ENCODE data around the gene COQ8B.

COQ8B gene

GRCh38 chr19:40687525-40688016 is 29.1 kb downstream of the COQ8B start:
- H3K4me3 ChIP-seq (ENCODE audit: low read depth, low read length), result no peak overlapping the region
- in situ Hi-C loops (cut with HindIII; ENCODE audit: low sequenced_read_pairs), result no loop called here
- no peak for DNase-seq (ENCODE audit: low read depth)
- TF ChIP-seq CTCF (IDR thresholded peaks at IDR 0.05; ENCODE audit: low read depth, low read length, missing control alignments), result no peak

GRCh38 chr19:40686882-40687524 is 29.7 kb downstream of the COQ8B start:
- in situ Hi-C loops (cut with HindIII; ENCODE audit: low sequenced_read_pairs), result no loop called here
- no peak overlapping the region for H3K4me3 ChIP-seq (ENCODE audit: low read depth, low read length)
- TF ChIP-seq CTCF (IDR thresholded peaks at IDR 0.05; ENCODE audit: low read depth, low read length, missing control alignments), result no peak
- no peak for DNase-seq (ENCODE audit: low read depth)

GRCh38 chr19:40685563-40685962 is 31.1 kb downstream of the COQ8B start:
- TF ChIP-seq CTCF (IDR thresholded peaks at IDR 0.05; ENCODE audit: low read depth, low read length, missing control alignments), result no peak
- in situ Hi-C loops (cut with HindIII; ENCODE audit: low sequenced_read_pairs), result no loop called here
- no peak for DNase-seq (ENCODE audit: low read depth)
- H3K4me3 ChIP-seq (ENCODE audit: low read depth, low read length), result no peak overlapping the region

GRCh38 chr19:40685016-40685526 is 31.6 kb downstream of the COQ8B start:
- H3K4me3 ChIP-seq (ENCODE audit: low read depth, low read length), result no peak overlapping the region
- no peak for DNase-seq (ENCODE audit: low read depth)
- no peak for TF ChIP-seq CTCF (IDR thresholded peaks at IDR 0.05; ENCODE audit: low read depth, low read length, missing control alignments)
- in situ Hi-C loops (cut with HindIII; ENCODE audit: low sequenced_read_pairs), result no loop called here

- no peak overlapping the region for H3K4me3 ChIP-seq (ENCODE audit: low read depth, low read length)
- in situ Hi-C loops (cut with HindIII; ENCODE audit: low sequenced_read_pairs), result no loop called here
- no peak for TF ChIP-seq CTCF (IDR thresholded peaks at IDR 0.05; ENCODE audit: low read depth, low read length, missing control alignments)
- no peak for DNase-seq (ENCODE audit: low read depth)
Measured at GRCh38 chr19:40684280-40684679, 32.4 kb downstream of the COQ8B start.

- no peak for TF ChIP-seq CTCF (IDR thresholded peaks at IDR 0.05; ENCODE audit: low read depth, low read length, missing control alignments)
- in situ Hi-C loops (cut with HindIII; ENCODE audit: low sequenced_read_pairs), result no loop called here
- no peak overlapping the region for H3K4me3 ChIP-seq (ENCODE audit: low read depth, low read length)
- DNase-seq (ENCODE audit: low read depth), result no peak
Measured at GRCh38 chr19:40683437-40683836, 33.2 kb downstream of the COQ8B start.
